ENCODE data around the gene CDH13.

- TF ChIP-seq CTCF (conservative IDR thresholded peaks at IDR 0.05) (no peak), ZFX (IDR thresholded peaks at IDR 0.05) (no peak)
These were observed 719.3 kb downstream of the CDH13 start for GRCh38 chr16:83345846-83346640.
